DMS153 (cell line): Measurements from ENCODE around the gene EEF1G.

Experiments used
- DNase-seq: peaks from one replicate; lab custom pipeline; 2025; lab: John Stamatoyannopoulos, UW

EEF1G gene

GRCh38 chr11:62539238-62539925, 34.3 kb downstream of the EEF1G start:
- DNase-seq, result peak; percentile 24

GRCh38 chr11:62538470-62539237, 35.0 kb downstream of the EEF1G start:
- DNase-seq, result peak; percentile 39

DNA sequence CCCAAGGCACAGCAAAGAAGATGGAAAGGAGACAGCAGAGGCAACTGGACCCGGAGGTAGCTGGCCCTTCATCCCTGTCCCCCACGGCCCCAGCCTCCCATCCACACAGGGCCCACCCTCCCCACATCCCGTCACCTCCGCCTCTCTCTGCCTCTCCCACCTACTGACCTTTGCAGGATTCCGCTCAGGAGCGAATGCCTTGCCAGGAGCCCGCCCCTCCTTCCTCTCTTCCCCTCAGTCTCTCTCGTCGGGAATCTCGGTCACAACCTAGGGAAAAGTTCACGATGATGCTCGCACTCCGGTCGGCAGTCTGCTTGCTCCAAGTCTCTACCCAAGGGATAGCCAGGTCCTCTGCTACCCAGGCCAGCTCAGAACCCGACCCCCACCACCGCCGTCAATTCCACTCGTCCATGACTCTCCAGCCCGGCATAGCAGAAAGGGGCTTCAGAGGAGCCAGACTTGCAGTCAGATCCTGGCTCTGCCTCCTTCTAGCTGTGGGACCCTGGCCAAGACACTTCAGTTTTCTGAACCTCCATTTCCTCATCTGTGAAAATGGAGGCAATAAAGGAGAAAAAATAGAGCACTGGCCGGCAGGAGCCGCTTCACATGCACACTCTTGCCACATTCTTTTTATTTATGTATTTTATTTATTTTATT, 37.3 kb downstream of the EEF1G start:
- no peak for DNase-seq

DNA sequence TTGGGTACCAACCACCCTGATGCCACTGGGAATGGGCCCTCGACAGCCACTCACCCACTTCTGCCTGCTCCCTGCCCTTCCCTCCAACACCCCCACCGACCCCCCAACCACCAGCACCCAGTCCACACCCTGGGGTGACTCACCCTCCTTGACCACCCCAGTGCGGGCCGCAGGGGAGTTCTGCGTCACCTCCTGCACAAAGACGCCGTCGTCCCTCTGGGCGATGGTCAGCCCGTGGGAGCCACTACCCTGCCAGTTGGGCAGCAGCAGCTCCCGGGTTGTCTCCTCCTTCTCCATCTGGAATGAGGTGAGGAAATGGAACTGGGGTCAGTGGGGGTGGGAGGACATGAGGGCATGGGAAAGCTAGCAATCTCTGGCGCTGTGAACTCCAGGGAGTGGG, 37.9 kb downstream of the EEF1G start:
- DNase-seq, result no peak

DNA sequence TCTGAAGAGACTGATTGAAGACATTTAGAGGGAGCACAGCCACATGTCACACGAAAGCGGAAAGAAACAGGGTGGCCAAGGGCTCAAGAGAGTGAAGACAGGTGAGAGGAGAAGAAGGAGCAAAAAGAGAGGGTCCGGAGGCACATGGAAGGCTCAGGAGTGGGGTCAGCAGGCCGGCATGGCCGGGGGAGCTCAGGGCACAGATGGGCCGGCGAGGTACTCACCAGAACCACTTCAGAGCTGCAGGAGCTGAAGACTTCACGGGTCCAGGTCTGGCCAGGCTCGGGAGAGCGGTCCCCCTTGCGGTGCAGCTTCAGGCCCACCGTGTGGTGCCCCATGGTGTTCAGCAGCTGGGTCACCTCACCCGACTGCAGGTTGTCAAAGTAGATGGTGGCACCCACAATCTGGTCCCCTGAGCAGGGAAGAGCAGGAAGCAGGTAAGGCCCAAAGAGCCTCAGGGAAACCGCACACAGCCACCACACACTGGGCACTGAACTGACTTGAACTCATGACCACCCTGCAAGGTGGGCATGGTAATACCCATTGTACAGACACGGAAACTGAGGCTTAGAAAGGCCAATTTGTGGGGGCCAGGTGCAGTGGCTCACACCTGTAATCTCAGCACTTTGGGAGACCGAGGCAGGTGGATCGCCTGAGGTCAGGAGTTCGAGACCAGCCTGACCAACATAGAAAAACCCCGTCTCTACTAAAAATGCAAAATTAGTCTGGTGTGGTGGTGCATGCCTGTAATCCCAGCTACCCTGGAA, 38.7 kb downstream of the EEF1G start:
- DNase-seq, result no peak

GRCh38 chr11:62532096-62532495, 41.6 kb downstream of the EEF1G start:
- no peak for DNase-seq

DNA sequence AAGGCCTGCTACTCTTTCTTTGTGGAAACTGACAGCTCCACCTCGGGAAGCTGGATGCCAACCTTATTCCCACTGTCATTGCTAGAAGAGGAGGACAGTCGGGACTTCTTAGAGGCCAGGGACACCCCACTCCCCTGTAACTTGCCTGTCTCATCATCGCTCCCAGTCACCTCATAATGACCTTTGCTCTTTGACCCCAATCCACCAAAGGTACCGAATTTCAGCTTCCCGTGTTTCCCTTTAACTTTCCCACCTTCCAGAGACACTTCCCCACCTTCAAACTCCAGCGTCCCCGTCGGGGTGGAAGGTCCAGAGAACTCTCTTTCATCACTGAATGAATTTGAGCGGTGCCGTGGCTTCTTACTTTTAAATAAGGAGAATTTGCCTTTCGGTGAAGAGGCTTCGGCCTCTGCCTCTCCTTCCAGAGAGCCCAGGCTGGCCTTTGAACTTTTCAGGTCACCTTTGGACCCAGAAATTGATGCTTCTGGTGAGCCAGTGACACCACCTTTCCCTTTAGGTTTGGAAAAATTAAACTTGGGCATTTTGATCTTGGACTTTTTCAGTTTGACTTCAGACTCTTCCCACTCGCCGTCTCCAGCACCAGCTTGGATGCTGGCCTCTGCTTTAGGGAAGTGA, 56.8 kb downstream of the EEF1G start:
- no peak for DNase-seq

GRCh38 chr11:62514151-62514550, 59.5 kb downstream of the EEF1G start:
- DNase-seq, result no peak

- DNase-seq, result no peak
These were observed 60.1 kb downstream of the EEF1G start for GRCh38 chr11:62513626-62514025.

GRCh38 chr11:62512961-62513360, 60.7 kb downstream of the EEF1G start:
- no peak for DNase-seq
